Central memory CD8-positive, alpha-beta T cell (primary cell): ENCODE data around the gene CABP4.

Experiments used
- ATAC-seq: fragments of 150-1000 bp; cut with Tn5 transposase; replicated peaks from 2 replicates; pipeline ENCODE4 v1.10.0; 2022; ENCODE audit warnings: mild to moderate bottlenecking, moderate FRiP score, moderate number of reproducible peaks; ENCODE audit not compliant: poor library complexity, severe bottlenecking; ENCODE audit errors: extremely low read depth
- DNase-seq, 2 donors: peaks; one replicate each; pipeline ENCODE4 v3.0.0; 2021; ENCODE audit warnings: low spot score in 2 of 2
- H3K27ac Mint-ChIP-seq: one replicate; pipeline ENCODE4 v1.8.0; 2022; ENCODE audit warnings: low read depth, mild to moderate bottlenecking, moderate library complexity, mixed read lengths
- H3K27me3 Mint-ChIP-seq: one replicate; pipeline ENCODE4 v1.8.0; 2022; ENCODE audit warnings: mixed read lengths
- H3K36me3 Mint-ChIP-seq: one replicate; pipeline ENCODE4 v1.8.0; 2022; ENCODE audit warnings: mild to moderate bottlenecking, moderate library complexity, mixed read lengths; ENCODE audit not compliant: insufficient read depth
- H3K4me1 Mint-ChIP-seq: one replicate; pipeline ENCODE4 v1.8.0; 2022; ENCODE audit warnings: mixed read lengths
- H3K4me3 Mint-ChIP-seq: one replicate; pipeline ENCODE4 v1.8.0; 2022; ENCODE audit warnings: mild to moderate bottlenecking, moderate library complexity, mixed read lengths
- H3K9me3 Mint-ChIP-seq: one replicate; pipeline ENCODE4 v1.8.0; 2022; ENCODE audit warnings: mixed read lengths

CABP4 gene

GRCh38 chr11:67489203-67489884, 34.2 kb downstream of the CABP4 start:
- Mint-ChIP-seq H3K27me3 (no peaks in the 10 kb centered on the region), H3K9me3 (no peaks in the 10 kb centered on the region), H3K36me3 (peaks cover 47% of the 10 kb centered on the region), H3K4me3 (peak overlapping the region; percentile 43), H3K27ac (peak overlapping the region; percentile 69), H3K4me1 (peaks cover 48% of the 10 kb centered on the region)
- ATAC-seq, result no peak
- DNase-seq, result no peak

GRCh38 chr11:67489885-67490726, 35.0 kb downstream of the CABP4 start:
- no peaks in the 10 kb centered on the region for H3K27me3 Mint-ChIP-seq
- peak overlapping the region; percentile 69 for H3K27ac Mint-ChIP-seq
- peak overlapping the region; percentile 43 for H3K4me3 Mint-ChIP-seq
- peaks cover 49% of the 10 kb centered on the region for H3K36me3 Mint-ChIP-seq
- H3K9me3 Mint-ChIP-seq, result no peaks in the 10 kb centered on the region
- H3K4me1 Mint-ChIP-seq, result peaks cover 40% of the 10 kb centered on the region
- ATAC-seq (no peak), DNase-seq (no peak)

- Mint-ChIP-seq H3K4me1 (peaks cover 36% of the 10 kb centered on the region), H3K4me3 (no peak overlapping the region), H3K9me3 (no peaks in the 10 kb centered on the region), H3K27ac (peak overlapping the region; percentile 19), H3K27me3 (no peaks in the 10 kb centered on the region), H3K36me3 (peaks cover 49% of the 10 kb centered on the region)
- DNase-seq (no peak), ATAC-seq (no peak)
These were observed 35.5 kb downstream of the CABP4 start for GRCh38 chr11:67490727-67491065.

- no peak for DNase-seq
- Mint-ChIP-seq H3K27ac (no peak overlapping the region), H3K4me1 (peaks cover 29% of the 10 kb centered on the region), H3K4me3 (no peak overlapping the region), H3K36me3 (peaks cover 47% of the 10 kb centered on the region), H3K27me3 (no peaks in the 10 kb centered on the region), H3K9me3 (no peaks in the 10 kb centered on the region)
- no peak for ATAC-seq
These were observed 36.3 kb downstream of the CABP4 start for GRCh38 chr11:67491276-67492068.

DNA sequence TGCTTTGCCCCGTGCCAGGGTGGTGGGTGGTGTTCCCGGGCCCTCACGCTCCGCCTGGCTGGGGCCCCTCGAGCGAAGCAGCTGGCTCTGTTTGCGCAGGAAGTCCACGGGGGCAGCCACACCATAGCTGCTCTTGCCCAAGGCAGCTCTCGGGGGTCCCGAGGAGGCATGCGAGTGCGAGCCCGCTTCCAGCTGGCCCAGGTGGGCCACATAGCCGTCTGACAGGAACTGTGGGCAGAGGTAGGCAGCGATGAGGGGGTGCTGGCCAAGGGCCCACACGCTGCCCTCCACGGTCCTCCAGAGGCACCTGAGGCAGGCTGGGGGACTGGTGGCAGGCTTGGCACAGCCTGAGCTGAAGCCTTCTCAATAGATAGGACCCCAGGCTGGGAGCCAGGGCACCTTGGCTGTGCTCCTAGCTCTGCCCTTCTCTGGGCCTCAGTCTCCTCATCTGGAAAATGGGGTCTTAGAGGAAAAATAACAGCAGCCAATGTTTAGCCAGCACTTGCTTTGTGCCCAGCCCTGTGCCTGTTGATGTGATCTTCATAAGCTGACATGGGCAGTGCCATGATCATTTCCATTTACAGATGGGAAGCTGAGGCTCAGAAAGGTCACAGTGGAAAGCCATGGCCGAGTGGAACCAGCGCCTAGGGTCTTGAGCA, 37.0 kb downstream of the CABP4 start:
- Mint-ChIP-seq H3K4me3 (no peak overlapping the region), H3K27me3 (no peaks in the 10 kb centered on the region), H3K36me3 (peaks cover 46% of the 10 kb centered on the region), H3K4me1 (peaks cover 21% of the 10 kb centered on the region), H3K27ac (no peak overlapping the region), H3K9me3 (no peaks in the 10 kb centered on the region)
- no peak for ATAC-seq
- DNase-seq, result no peak

DNA sequence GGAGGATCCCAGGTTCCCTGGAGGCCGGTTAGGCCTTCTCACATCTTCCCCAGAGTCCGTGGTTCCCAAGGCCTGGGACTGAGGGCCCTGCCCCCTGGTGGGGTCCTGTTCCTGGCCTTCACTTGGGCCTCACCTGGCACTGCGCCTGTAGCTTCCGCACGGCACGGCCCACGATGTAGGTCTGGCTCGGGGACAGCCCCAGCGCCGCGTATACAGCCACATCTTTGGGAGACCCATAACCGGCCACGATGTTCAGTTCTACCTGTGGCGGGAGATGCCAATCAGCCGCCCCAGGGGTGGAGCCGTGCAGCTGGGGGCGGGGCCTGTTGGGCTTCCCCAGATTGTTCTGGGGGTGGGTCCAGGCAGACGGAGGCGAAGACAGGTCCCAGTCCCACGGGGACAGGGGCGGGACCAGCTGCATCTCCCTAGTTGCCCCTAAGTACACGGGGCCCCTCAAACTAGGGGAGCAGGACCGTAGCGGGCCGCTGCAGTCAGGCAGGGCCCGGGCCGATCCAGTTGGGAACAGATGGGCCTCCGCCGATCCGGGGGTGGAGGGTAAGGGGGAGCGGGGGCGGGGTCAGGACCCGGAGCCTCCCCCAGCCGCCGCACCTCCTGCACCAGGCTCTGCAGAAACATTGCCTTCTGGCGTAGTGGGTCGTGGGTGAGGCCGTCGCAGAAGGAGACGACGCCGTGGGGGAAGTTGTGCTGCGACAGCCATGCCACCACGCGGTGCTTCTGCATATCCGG, 37.8 kb downstream of the CABP4 start:
- ATAC-seq (no peak), DNase-seq (no peak)
- Mint-ChIP-seq H3K27me3 (no peaks in the 10 kb centered on the region), H3K9me3 (no peaks in the 10 kb centered on the region), H3K36me3 (peaks cover 43% of the 10 kb centered on the region), H3K27ac (no peak overlapping the region), H3K4me1 (peaks cover 14% of the 10 kb centered on the region), H3K4me3 (no peak overlapping the region)

DNA sequence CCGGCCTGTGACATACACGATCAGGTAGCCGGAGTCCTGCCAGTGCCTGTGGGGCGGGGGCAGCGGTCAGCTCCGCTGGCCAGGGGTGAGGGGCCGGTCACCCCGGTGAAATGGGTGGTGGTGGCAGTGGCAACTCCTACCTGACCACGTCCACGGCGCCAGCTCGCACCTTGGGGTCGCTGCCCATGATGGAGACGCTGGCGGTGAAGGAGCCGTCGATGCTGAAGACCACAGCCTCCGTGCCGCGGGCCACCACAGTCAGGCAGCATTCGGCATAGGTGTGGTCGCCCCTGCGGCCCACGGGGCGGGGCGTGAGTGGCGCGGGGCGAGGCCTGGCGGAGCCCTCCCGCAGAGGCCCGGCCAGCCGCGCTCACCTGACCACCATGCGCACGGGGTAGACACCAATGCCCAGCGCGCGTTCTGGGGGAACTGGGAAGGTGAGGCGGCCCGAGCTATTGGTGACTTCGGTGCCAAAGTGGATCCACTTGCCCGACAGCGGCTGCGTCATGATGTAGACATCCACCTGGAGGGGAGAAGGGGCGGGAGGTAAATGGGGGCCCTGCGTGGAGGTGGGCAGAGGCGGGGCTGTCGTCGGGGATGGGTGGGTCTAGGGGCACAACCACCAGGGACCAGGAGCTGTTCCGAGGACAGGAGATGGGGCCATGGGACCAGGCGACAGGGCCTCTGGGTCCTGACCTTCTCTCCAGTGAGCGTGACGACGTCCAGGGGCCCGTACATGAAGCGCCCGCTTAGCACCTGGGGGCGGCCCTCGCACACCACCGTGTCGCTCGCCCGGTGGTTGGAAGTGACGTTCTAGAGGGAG, 38.6 kb downstream of the CABP4 start:
- Mint-ChIP-seq H3K4me1 (peaks cover 7% of the 10 kb centered on the region), H3K27ac (no peak overlapping the region), H3K4me3 (no peak overlapping the region), H3K36me3 (peaks cover 42% of the 10 kb centered on the region), H3K9me3 (no peaks in the 10 kb centered on the region), H3K27me3 (no peaks in the 10 kb centered on the region)
- ATAC-seq, result no peak
- no peak for DNase-seq

- H3K36me3 Mint-ChIP-seq, result peaks cover 41% of the 10 kb centered on the region
- H3K4me3 Mint-ChIP-seq, result no peak overlapping the region
- no peak for ATAC-seq
- H3K4me1 Mint-ChIP-seq, result peaks cover 3% of the 10 kb centered on the region
- no peak overlapping the region for H3K27ac Mint-ChIP-seq
- H3K9me3 Mint-ChIP-seq, result no peaks in the 10 kb centered on the region
- DNase-seq, result no peak
- no peaks in the 10 kb centered on the region for H3K27me3 Mint-ChIP-seq
These were observed 39.4 kb downstream of the CABP4 start for GRCh38 chr11:67494371-67495233.

DNA sequence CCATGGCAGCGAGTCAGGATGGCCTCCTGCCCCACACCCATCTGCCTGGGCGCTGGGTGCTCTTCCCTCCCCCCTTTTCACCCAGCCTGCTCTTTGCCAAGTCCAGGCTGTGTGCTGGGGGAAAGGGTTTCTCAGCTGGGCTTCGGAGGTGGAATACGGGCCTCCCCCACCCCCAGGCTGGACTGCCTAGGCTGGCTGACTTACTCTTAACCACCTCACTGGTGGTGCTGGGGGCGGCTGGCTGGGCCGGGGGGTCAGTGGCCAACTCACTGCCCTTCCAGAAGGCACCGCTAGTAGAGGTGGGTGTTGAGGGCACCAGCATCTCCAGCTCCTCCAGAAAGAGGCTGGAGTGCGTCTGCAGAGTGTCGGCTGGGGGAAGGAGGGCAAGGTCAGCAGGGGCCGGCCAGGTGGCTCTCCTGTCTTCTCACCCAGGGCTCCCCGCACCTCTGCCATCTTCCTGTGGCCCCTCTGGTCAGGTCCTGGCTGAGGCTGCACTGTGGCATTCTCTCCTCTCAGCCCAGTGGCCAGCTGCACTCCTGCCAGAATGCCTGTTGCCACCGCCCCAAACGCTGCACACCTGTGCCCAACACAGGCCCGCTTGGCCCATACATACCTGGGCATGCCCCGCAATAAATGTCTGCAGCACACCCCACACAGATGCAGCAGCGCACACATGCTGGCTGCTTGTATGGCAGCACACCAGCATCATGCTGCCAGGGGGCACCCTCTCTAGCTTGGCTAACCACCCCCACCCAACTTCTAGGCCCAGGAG, 40.3 kb downstream of the CABP4 start:
- Mint-ChIP-seq H3K4me1 (peaks cover 3% of the 10 kb centered on the region), H3K36me3 (peaks cover 40% of the 10 kb centered on the region), H3K9me3 (no peaks in the 10 kb centered on the region), H3K4me3 (no peak overlapping the region), H3K27ac (no peak overlapping the region), H3K27me3 (no peaks in the 10 kb centered on the region)
- DNase-seq, result no peak
- ATAC-seq, result no peak

DNA sequence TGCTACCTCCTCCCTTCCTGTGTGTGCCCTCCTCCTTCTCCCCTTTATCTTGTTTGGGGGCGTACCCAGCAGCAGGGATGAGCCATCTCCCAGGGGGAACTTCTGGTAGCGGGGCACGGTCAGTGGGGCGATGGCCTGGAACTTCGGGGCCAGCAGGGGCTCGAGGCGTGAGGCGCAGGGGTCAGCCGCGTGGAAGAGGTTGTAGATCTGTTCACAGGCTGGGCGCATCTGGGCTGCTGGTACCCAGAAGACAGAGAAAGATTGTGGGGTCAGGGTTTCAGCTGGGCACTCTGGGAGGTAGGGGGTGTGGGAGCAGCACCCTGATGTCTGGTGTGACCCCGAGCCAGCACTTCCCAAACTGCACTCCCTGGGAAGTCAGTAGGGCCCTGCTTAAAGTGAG, 41.0 kb downstream of the CABP4 start:
- ATAC-seq (no peak), DNase-seq (no peak)
- Mint-ChIP-seq H3K27me3 (no peaks in the 10 kb centered on the region), H3K4me1 (peaks cover 10% of the 10 kb centered on the region), H3K4me3 (no peak overlapping the region), H3K27ac (no peak overlapping the region), H3K36me3 (peaks cover 42% of the 10 kb centered on the region), H3K9me3 (no peaks in the 10 kb centered on the region)
